ENCODE results near the gene KCNQ1.

GRCh38 chr11:2853997-2854560 is 409.3 kb downstream of the KCNQ1 start:
- TF ChIP-seq CTCF (IDR thresholded peaks at IDR 0.05) (no peak), POLR2A (IDR thresholded peaks at IDR 0.05) (no peak)

Measured in adrenal gland (tissue), 5 donors.